ENCODE measurements around the gene PRKN. TPM values are rescaled to one million over a fixed set of nuclear protein-coding genes. Genes with fewer than 3 reads are reported as not detected.

PRKN gene
- total RNA-seq, 2 donors from 2014 or later: 10.7 to 21.2 TPM

DNA sequence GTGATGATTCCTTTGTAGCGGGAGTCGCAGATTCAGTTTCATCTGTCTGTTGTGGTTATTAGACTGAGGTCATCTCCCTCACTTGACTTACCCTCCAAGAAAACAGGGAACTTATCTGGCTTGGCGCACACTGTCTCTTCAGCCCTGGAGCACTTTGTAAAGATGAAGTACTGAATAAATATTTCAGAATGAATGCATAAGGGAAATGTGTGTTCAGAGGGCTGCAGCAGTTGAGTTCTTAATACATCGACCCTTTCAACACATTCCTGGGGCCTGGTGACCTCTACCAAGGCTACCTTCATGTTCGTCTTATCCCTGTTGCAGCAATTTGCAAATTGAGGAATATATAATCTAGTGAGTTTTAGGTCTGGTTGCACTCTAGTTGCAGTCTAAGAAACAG is 801.2 kb downstream of the PRKN start:
- H3K27me3 ChIP-seq (replicated peaks; ENCODE audit: insufficient read depth): no peaks in the 10 kb centered on the region
- no peaks in the 10 kb centered on the region for H3K4me1 ChIP-seq (replicated peaks)
- no peaks in the 10 kb centered on the region for H3K36me3 ChIP-seq
- H3K9me3 ChIP-seq: no peaks in the 10 kb centered on the region
- TF ChIP-seq, protein P1, sequence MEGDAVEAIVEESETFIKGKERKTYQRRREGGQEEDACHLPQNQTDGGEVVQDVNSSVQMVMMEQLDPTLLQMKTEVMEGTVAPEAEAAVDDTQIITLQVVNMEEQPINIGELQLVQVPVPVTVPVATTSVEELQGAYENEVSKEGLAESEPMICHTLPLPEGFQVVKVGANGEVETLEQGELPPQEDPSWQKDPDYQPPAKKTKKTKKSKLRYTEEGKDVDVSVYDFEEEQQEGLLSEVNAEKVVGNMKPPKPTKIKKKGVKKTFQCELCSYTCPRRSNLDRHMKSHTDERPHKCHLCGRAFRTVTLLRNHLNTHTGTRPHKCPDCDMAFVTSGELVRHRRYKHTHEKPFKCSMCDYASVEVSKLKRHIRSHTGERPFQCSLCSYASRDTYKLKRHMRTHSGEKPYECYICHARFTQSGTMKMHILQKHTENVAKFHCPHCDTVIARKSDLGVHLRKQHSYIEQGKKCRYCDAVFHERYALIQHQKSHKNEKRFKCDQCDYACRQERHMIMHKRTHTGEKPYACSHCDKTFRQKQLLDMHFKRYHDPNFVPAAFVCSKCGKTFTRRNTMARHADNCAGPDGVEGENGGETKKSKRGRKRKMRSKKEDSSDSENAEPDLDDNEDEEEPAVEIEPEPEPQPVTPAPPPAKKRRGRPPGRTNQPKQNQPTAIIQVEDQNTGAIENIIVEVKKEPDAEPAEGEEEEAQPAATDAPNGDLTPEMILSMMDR (IDR thresholded peaks at IDR 0.05): no peak
- TF ChIP-seq POLR2AphosphoS5 (IDR thresholded peaks at IDR 0.05) (no peak), POLR2A (IDR thresholded peaks at IDR 0.05) (no peak)
- no peak for DNase-seq (ENCODE audit: low spot score)
- H3K27ac ChIP-seq: no peak overlapping the region
- H3K4me3 ChIP-seq: no peak overlapping the region
- 94% methylated on average over 5 of the region's 5 CpGs for WGBS
- intact Hi-C loops (cut with DNase I): no loop called here

DNA sequence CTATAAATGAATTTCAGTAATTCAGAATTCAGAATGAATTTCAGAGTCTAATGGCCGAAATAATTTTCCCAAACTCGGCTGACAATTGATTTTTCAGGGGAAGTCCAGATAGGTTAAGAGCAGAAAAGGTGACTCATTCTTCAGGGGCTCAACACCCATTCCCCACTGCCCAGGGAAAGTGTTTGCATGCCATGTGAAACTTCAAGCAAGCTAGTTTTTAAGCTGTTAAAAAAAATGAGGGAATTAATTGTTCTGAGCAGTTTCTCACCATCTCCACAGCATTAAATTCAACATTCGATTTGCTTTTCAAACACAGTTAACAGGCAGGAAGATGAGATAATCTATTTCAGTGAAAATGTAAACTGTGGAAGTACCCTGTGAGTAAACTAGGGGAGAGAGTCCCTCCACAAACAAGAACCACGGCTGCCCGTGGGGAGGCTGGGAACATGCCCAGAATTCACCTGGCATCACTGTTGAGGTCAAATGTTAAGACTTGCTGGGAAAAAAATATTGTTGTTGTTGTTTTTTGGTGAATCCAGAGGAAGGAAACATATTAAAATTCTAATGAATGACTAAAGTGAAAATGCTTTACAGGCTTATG is 803.0 kb downstream of the PRKN start:
- DNase-seq (ENCODE audit: low spot score): no peak
- Histone ChIP-seq H3K9me3 (no peaks in the 10 kb centered on the region), H3K36me3 (no peaks in the 10 kb centered on the region), H3K27ac (no peak overlapping the region), H3K4me1 (replicated peaks) (no peaks in the 10 kb centered on the region), H3K27me3 (replicated peaks; ENCODE audit: insufficient read depth) (no peaks in the 10 kb centered on the region), H3K4me3 (no peak overlapping the region)
- WGBS: 47% methylated on average over 5 of the region's 5 CpGs
- TF ChIP-seq POLR2AphosphoS5 (IDR thresholded peaks at IDR 0.05): no peak
- TF ChIP-seq, protein P1 (IDR thresholded peaks at IDR 0.05): no peak
- no peak for TF ChIP-seq POLR2A (IDR thresholded peaks at IDR 0.05)
- intact Hi-C loops (cut with DNase I): no loop called here

DNA sequence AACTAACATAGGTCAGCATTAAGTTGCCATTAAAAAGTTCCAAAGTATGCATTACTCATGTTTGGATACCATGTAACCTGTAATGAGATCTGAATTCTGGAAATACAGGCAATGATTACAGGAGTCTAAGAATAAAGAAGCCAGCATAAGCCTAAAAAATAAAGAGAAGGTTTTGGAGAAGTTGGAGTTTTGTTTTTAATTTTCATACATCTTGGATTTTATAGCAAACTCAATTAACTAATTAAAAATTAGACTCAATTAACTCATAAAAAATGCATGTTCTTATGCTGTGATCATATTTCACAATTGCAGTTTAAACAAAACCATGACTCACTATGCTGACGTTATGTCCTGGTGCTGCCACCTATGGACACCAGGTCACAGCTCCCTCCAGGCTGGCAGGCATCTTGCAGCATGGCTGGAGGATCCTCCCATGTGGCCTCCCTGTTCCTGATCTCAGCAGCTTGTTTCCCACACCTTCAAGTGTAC is 804.9 kb downstream of the PRKN start:
- Histone ChIP-seq H3K27me3 (replicated peaks; ENCODE audit: insufficient read depth) (no peaks in the 10 kb centered on the region), H3K27ac (no peak overlapping the region), H3K4me1 (replicated peaks) (no peaks in the 10 kb centered on the region), H3K4me3 (no peak overlapping the region), H3K9me3 (no peaks in the 10 kb centered on the region), H3K36me3 (no peaks in the 10 kb centered on the region)
- TF ChIP-seq, protein P1 (IDR thresholded peaks at IDR 0.05): peak in 2 of 4 experiments; percentile 38 to 41
- TF ChIP-seq POLR2A (IDR thresholded peaks at IDR 0.05) (no peak), POLR2AphosphoS5 (IDR thresholded peaks at IDR 0.05) (peak; percentile 6)
- DNase-seq (ENCODE audit: low spot score): peak; percentile 26
- 4% methylated on average over 1 of the region's 1 CpG for WGBS
- intact Hi-C loops (cut with DNase I): no loop called here

DNA sequence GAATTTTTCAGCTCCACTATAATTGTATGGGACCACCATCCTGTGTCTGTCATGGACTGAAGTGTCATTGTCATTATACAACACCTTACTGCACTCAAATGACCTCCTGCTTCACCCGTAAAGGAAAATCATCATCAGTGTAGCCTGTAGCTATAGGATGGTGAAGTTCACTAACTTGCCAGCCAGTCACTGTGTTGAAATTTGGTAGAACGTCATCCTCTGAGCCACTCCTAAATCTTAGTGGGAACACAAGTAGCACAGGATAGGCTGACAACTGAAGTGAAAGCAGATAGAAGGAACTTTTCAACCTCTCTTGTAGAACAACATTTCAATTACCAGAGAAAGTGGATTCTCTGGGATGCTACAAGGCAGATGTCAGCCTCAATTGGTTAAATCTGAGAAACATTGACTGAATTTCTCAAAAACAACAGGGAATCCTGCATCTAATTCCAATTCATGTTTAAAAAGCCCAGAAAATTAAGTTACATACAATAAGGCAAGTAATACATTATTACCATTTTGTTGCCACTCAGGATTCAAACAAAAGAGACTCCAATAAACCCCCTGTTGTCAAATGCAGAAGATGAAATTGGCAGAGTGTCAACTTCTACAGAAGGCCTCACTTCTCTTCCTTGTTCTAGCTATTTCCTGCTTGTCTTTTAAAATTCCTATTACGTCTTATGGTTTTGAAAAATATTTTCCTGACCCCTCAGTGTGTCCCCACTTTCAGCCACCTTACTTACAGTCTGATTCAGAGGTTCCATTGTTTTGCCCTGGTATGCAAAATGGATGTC is 805.8 kb downstream of the PRKN start:
- no peak overlapping the region for H3K4me3 ChIP-seq
- no peaks in the 10 kb centered on the region for H3K9me3 ChIP-seq
- WGBS: 63% methylated on average over 3 of the region's 3 CpGs
- no peak overlapping the region for H3K27ac ChIP-seq
- TF ChIP-seq POLR2A (IDR thresholded peaks at IDR 0.05) (no peak), POLR2AphosphoS5 (IDR thresholded peaks at IDR 0.05) (no peak)
- TF ChIP-seq, protein P1 (IDR thresholded peaks at IDR 0.05): no peak
- intact Hi-C loops (cut with DNase I): no loop called here
- H3K36me3 ChIP-seq: no peaks in the 10 kb centered on the region
- H3K27me3 ChIP-seq (replicated peaks; ENCODE audit: insufficient read depth): no peaks in the 10 kb centered on the region
- no peak for DNase-seq (ENCODE audit: low spot score)
- H3K4me1 ChIP-seq (replicated peaks): no peaks in the 10 kb centered on the region
